H1 (cell line): Measurements from ENCODE around the gene ZNF804B. TPM values are rescaled to one million over a fixed set of nuclear protein-coding genes. Genes with fewer than 3 reads are reported as not detected.

Experiments used
- BCL11A ChIP-seq, 2 experiments: IDR thresholded peaks; one replicate each; pipeline ENCODE4 v1.6.1; 2011; ENCODE audit warnings: low read depth in 2 of 2, low read length in 2 of 2, mild to moderate bottlenecking in 2 of 2
- CBX5 ChIP-seq: fragments of 300-800, 300-1000 bp; sonication (generic); IDR thresholded peaks from 2 replicates; pipeline ENCODE4 v1.7.1; 2016; ENCODE audit warnings: antibody characterized with exemption, low read length, low read depth
- CTBP2 ChIP-seq: IDR thresholded peaks from 2 replicates; pipeline ENCODE4 v1.7.0; 2011; ENCODE audit warnings: borderline replicate concordance, mild to moderate bottlenecking, moderate library complexity, mixed read lengths, low read length; ENCODE audit not compliant: insufficient read depth, insufficient read length
- ZNF274 ChIP-seq: IDR thresholded peaks from 2 replicates; pipeline ENCODE4 v1.7.0; 2012; ENCODE audit warnings: low read length, borderline replicate concordance; ENCODE audit errors: extremely low read depth
- polyA plus RNA-seq, 7 experiments: library from polyadenylated mRNA; depleted of rRNA in 3 of 7; stranded (reverse) in 5 of 7; unstranded in 2 of 7; fragments of >200 nt in 5 of 7; fragments of 200-250 nt in 2 of 7; gene quantifications; 1 replicate in 5 of 7; 2 replicates in 1 of 7; 4 replicates in 1 of 7; pipeline versions ENCODE4 v1.2.1 to v1.2.3, GENCODE V29; 2011 to 2013; ENCODE audit warnings: missing spikeins in 2 of 7, mixed read lengths in 2 of 7
- total RNA-seq: library from RNA; stranded (reverse); fragmentation: NEBNext Ultra II Directional; extraction: Animal tissue kit (Norgen Biotek cat#: 25700); gene quantifications from 2 replicates; pipeline ENCODE4 v1.2.1, GENCODE V29; 2021

Gene ZNF804B
- total and polyA plus RNA-seq, 2 of the 8 experiments (the other 6 are each of a cell fraction or from before 2014, with no cell fraction given) = not detected

GRCh38 chr7:89182116-89182515, 422.6 kb downstream of the ZNF804B start (continued):
- TF ChIP-seq BCL11A (IDR thresholded peaks at IDR 0.05; ENCODE audit: low read depth in 2 of 2, low read length in 2 of 2) = no peak
- no peak for TF ChIP-seq ZNF274
- TF ChIP-seq CBX5 = no peak
- TF ChIP-seq CTBP2 = no peak
